ENCODE results near the gene CABLES2.

CABLES2 gene

GRCh38 chr20:62405981-62406513, 1.0 kb downstream of the CABLES2 start:
- Mint-ChIP-seq H3K4me1 (peaks cover 64% of the 10 kb centered on the region), H3K27ac (peak overlapping the region; percentile 67), H3K27me3 (no peaks in the 10 kb centered on the region), H3K9me3 (no peaks in the 10 kb centered on the region), H3K36me3 (peaks cover 4% of the 10 kb centered on the region), H3K4me3 (peak overlapping the region; percentile 79)
- no peak for ATAC-seq

GRCh38 chr20:62405108-62405980, 1.7 kb downstream of the CABLES2 start:
- Mint-ChIP-seq H3K27me3 (no peaks in the 10 kb centered on the region), H3K9me3 (no peaks in the 10 kb centered on the region), H3K27ac (peak overlapping the region; percentile 67), H3K4me3 (peak overlapping the region; percentile 79), H3K4me1 (peaks cover 63% of the 10 kb centered on the region), H3K36me3 (peaks cover 6% of the 10 kb centered on the region)
- ATAC-seq = no peak

GRCh38 chr20:62404761-62405107, 2.4 kb downstream of the CABLES2 start:
- Mint-ChIP-seq H3K4me3 (no peak overlapping the region), H3K36me3 (peaks cover 11% of the 10 kb centered on the region), H3K9me3 (no peaks in the 10 kb centered on the region), H3K4me1 (peaks cover 62% of the 10 kb centered on the region), H3K27ac (no peak overlapping the region), H3K27me3 (no peaks in the 10 kb centered on the region)
- ATAC-seq = no peak

- H3K4me1 Mint-ChIP-seq = peaks cover 58% of the 10 kb centered on the region
- H3K27me3 Mint-ChIP-seq = no peaks in the 10 kb centered on the region
- no peak overlapping the region for H3K27ac Mint-ChIP-seq
- H3K36me3 Mint-ChIP-seq = peaks cover 12% of the 10 kb centered on the region
- ATAC-seq = no peak
- no peaks in the 10 kb centered on the region for H3K9me3 Mint-ChIP-seq
- H3K4me3 Mint-ChIP-seq = no peak overlapping the region
These were observed 2.9 kb downstream of the CABLES2 start for GRCh38 chr20:62404112-62404665.

GRCh38 chr20:62403331-62403730, 3.8 kb downstream of the CABLES2 start:
- no peak for ATAC-seq
- Mint-ChIP-seq H3K9me3 (no peaks in the 10 kb centered on the region), H3K36me3 (peaks cover 13% of the 10 kb centered on the region), H3K27me3 (no peaks in the 10 kb centered on the region), H3K4me1 (peaks cover 52% of the 10 kb centered on the region), H3K4me3 (no peak overlapping the region), H3K27ac (no peak overlapping the region)

GRCh38 chr20:62402456-62403150, 4.5 kb downstream of the CABLES2 start:
- Mint-ChIP-seq H3K9me3 (peaks cover 6% of the 10 kb centered on the region), H3K4me1 (peaks cover 46% of the 10 kb centered on the region), H3K36me3 (peaks cover 20% of the 10 kb centered on the region), H3K27me3 (no peaks in the 10 kb centered on the region), H3K27ac (no peak overlapping the region), H3K4me3 (no peak overlapping the region)
- ATAC-seq = no peak

GRCh38 chr20:62401331-62401779, 5.7 kb downstream of the CABLES2 start:
- Mint-ChIP-seq H3K4me1 (peaks cover 43% of the 10 kb centered on the region), H3K36me3 (peaks cover 29% of the 10 kb centered on the region), H3K9me3 (peaks cover 7% of the 10 kb centered on the region), H3K4me3 (no peak overlapping the region), H3K27ac (no peak overlapping the region), H3K27me3 (no peaks in the 10 kb centered on the region)
- no peak for ATAC-seq

- no peaks in the 10 kb centered on the region for H3K27me3 Mint-ChIP-seq
- ATAC-seq = no peak
- H3K4me1 Mint-ChIP-seq = peaks cover 35% of the 10 kb centered on the region
- H3K36me3 Mint-ChIP-seq = peaks cover 29% of the 10 kb centered on the region
- H3K27ac Mint-ChIP-seq = no peak overlapping the region
- H3K4me3 Mint-ChIP-seq = no peak overlapping the region
- peaks cover 7% of the 10 kb centered on the region for H3K9me3 Mint-ChIP-seq
These were observed 6.5 kb downstream of the CABLES2 start for GRCh38 chr20:62400541-62400940.

GRCh38 chr20:62400021-62400420, 7.1 kb downstream of the CABLES2 start:
- H3K27ac Mint-ChIP-seq = no peak overlapping the region
- H3K4me1 Mint-ChIP-seq = peaks cover 30% of the 10 kb centered on the region
- H3K9me3 Mint-ChIP-seq = peaks cover 7% of the 10 kb centered on the region
- no peaks in the 10 kb centered on the region for H3K27me3 Mint-ChIP-seq
- no peak overlapping the region for H3K4me3 Mint-ChIP-seq
- peaks cover 29% of the 10 kb centered on the region for H3K36me3 Mint-ChIP-seq
- ATAC-seq = no peak

GRCh38 chr20:62398120-62398821, 8.8 kb downstream of the CABLES2 start:
- H3K27ac Mint-ChIP-seq = no peak overlapping the region
- peaks cover 36% of the 10 kb centered on the region for H3K36me3 Mint-ChIP-seq
- H3K4me1 Mint-ChIP-seq = peaks cover 24% of the 10 kb centered on the region
- no peaks in the 10 kb centered on the region for H3K27me3 Mint-ChIP-seq
- no peak for ATAC-seq
- no peak overlapping the region for H3K4me3 Mint-ChIP-seq
- H3K9me3 Mint-ChIP-seq = peaks cover 7% of the 10 kb centered on the region

GRCh38 chr20:62396367-62397239, 10.5 kb downstream of the CABLES2 start:
- no peaks in the 10 kb centered on the region for H3K27me3 Mint-ChIP-seq
- no peak overlapping the region for H3K4me3 Mint-ChIP-seq
- no peak for ATAC-seq
- H3K36me3 Mint-ChIP-seq = peaks cover 36% of the 10 kb centered on the region
- no peak overlapping the region for H3K27ac Mint-ChIP-seq
- H3K9me3 Mint-ChIP-seq = peaks cover 7% of the 10 kb centered on the region
- H3K4me1 Mint-ChIP-seq = peaks cover 14% of the 10 kb centered on the region

GRCh38 chr20:62395311-62396242, 11.5 kb downstream of the CABLES2 start:
- Mint-ChIP-seq H3K36me3 (peaks cover 32% of the 10 kb centered on the region), H3K4me1 (peaks cover 9% of the 10 kb centered on the region), H3K9me3 (peaks cover 7% of the 10 kb centered on the region), H3K27me3 (no peaks in the 10 kb centered on the region), H3K4me3 (no peak overlapping the region), H3K27ac (no peak overlapping the region)
- no peak for ATAC-seq
